Activated CD4-positive, alpha-beta T cell treated with anti-CD3 and anti-CD28 coated beads, Interleukin-2, amount 10 ng/mL, durations not matched to agents 24 days and 14 days (primary cell): ENCODE measurements around the gene SOD2. TPM values are rescaled to one million over a fixed set of nuclear protein-coding genes. Genes with fewer than 3 reads are reported as not detected.
"Not testable (repeated sequence)": the region's sequence is repeated elsewhere in the genome, so short reads cannot be mapped to it uniquely, and the experiment has no call there.

Experiments used
- DNase-seq: peaks from one replicate; pipeline ENCODE4 v3.0.0; 2022
- H3K27ac Mint-ChIP-seq: one replicate; pipeline ENCODE4 v1.8.0; 2022; ENCODE audit warnings: mild to moderate bottlenecking, mixed read lengths
- H3K27me3 Mint-ChIP-seq: one replicate; pipeline ENCODE4 v1.8.0; 2022; ENCODE audit warnings: mixed read lengths
- H3K36me3 Mint-ChIP-seq: one replicate; pipeline ENCODE4 v1.8.0; 2022; ENCODE audit warnings: low read depth, mild to moderate bottlenecking, mixed read lengths
- H3K4me1 Mint-ChIP-seq: one replicate; pipeline ENCODE4 v1.8.0; 2021; ENCODE audit warnings: mixed read lengths
- H3K4me3 Mint-ChIP-seq: one replicate; pipeline ENCODE4 v1.8.0; 2022; ENCODE audit warnings: mild to moderate bottlenecking, moderate library complexity, mixed read lengths
- H3K9me3 Mint-ChIP-seq: one replicate; pipeline ENCODE4 v1.8.0; 2021; ENCODE audit warnings: mixed read lengths
- intact Hi-C: fragments of 100-400 bp; cut with micrococcal nuclease; formaldehyde crosslinking; loops from one replicate; pipeline ENCODE4 v1.15.1; 2023
- total RNA-seq: library from RNA; stranded (reverse); gene quantifications from 2 replicates; pipeline ENCODE4 v1.2.3, GENCODE V29; 2022

SOD2 gene
- total RNA-seq, 1 donor from 2014 or later: 83.0 TPM

- intact Hi-C loops, H3K9me3 Mint-ChIP-seq, H3K27ac Mint-ChIP-seq, H3K4me3 Mint-ChIP-seq, H3K4me1 Mint-ChIP-seq, H3K36me3 Mint-ChIP-seq, DNase-seq: not testable (repeated sequence)
- H3K27me3 Mint-ChIP-seq: peaks cover 16% of the 10 kb centered on the region
Observed at GRCh38 chr6:159710603-159711002, 17.6 kb upstream of the SOD2 start.

- H3K27me3 Mint-ChIP-seq: peaks cover 6% of the 10 kb centered on the region
- H3K36me3 Mint-ChIP-seq: peaks cover 2% of the 10 kb centered on the region
- no peak overlapping the region for H3K4me3 Mint-ChIP-seq
- peaks cover 15% of the 10 kb centered on the region for H3K4me1 Mint-ChIP-seq
- H3K9me3 Mint-ChIP-seq: peaks cover 6% of the 10 kb centered on the region
- peak overlapping the region; percentile 71 for H3K27ac Mint-ChIP-seq
- intact Hi-C loops: no loop called here
- no peak for DNase-seq
Observed at GRCh38 chr6:159701413-159701999, 8.5 kb upstream of the SOD2 start.

GRCh38 chr6:159700970-159701369 lies 7.9 kb upstream of the SOD2 start:
- Mint-ChIP-seq H3K27ac (no peak overlapping the region), H3K27me3 (peaks cover 3% of the 10 kb centered on the region), H3K36me3 (peaks cover 2% of the 10 kb centered on the region), H3K9me3 (peaks cover 6% of the 10 kb centered on the region), H3K4me3 (no peak overlapping the region), H3K4me1 (peaks cover 16% of the 10 kb centered on the region)
- DNase-seq: no peak
- intact Hi-C loops: no loop called here

- Mint-ChIP-seq H3K4me3 (no peak overlapping the region), H3K27ac (no peak overlapping the region)
- intact Hi-C loops: no loop called here
Observed at GRCh38 chr6:159695984-159696383, 2.9 kb upstream of the SOD2 start.

GRCh38 chr6:159693894-159694545 lies 979 bp upstream of the SOD2 start:
- H3K4me1 Mint-ChIP-seq: peaks cover 39% of the 10 kb centered on the region
- no peaks in the 10 kb centered on the region for H3K9me3 Mint-ChIP-seq
- H3K36me3 Mint-ChIP-seq: peaks cover 17% of the 10 kb centered on the region

More at GRCh38 chr6:159695984-159696383, 2.9 kb upstream of the SOD2 start:
- peaks cover 38% of the 10 kb centered on the region for H3K4me1 Mint-ChIP-seq
- DNase-seq: peak; percentile 50
- peaks cover 14% of the 10 kb centered on the region for H3K36me3 Mint-ChIP-seq
- no peaks in the 10 kb centered on the region for H3K27me3 Mint-ChIP-seq
- H3K9me3 Mint-ChIP-seq: no peaks in the 10 kb centered on the region

GRCh38 chr6:159692303-159693127 lies 526 bp downstream of the SOD2 start:
- DNase-seq: peak; percentile 88
- no peaks in the 10 kb centered on the region for H3K27me3 Mint-ChIP-seq
- H3K9me3 Mint-ChIP-seq: no peaks in the 10 kb centered on the region
- peak overlapping the region; percentile 84 for H3K4me3 Mint-ChIP-seq
- peaks cover 48% of the 10 kb centered on the region for H3K4me1 Mint-ChIP-seq
- intact Hi-C loops: loop anchor here (1.0 to 5.0 kb wide), 5 partner anchors 35 to 770 kb away; partner anchors contain the start of gene WTAP
- peak overlapping the region; percentile 93 for H3K27ac Mint-ChIP-seq
- H3K36me3 Mint-ChIP-seq: peaks cover 26% of the 10 kb centered on the region

More at GRCh38 chr6:159693894-159694545, 979 bp upstream of the SOD2 start:
- Mint-ChIP-seq H3K27me3 (no peaks in the 10 kb centered on the region), H3K4me3 (peak overlapping the region; percentile 84), H3K27ac (peak overlapping the region; percentile 96)
- intact Hi-C loops: loop anchor here (1.0 to 5.0 kb wide), 5 partner anchors 33 to 769 kb away; partner anchors contain the start of gene WTAP
- peak; percentile 87 for DNase-seq

- intact Hi-C loops: loop anchor here (1.0 to 5.0 kb wide), 7 partner anchors 70 to 771 kb away; partner anchors contain the start of genes ACAT2, IGF2R and TCP1
- peak; percentile 72 for DNase-seq
- Mint-ChIP-seq H3K4me3 (peak overlapping the region; percentile 84), H3K27ac (peak overlapping the region; percentile 93), H3K27me3 (no peaks in the 10 kb centered on the region), H3K4me1 (peaks cover 50% of the 10 kb centered on the region), H3K9me3 (no peaks in the 10 kb centered on the region), H3K36me3 (peaks cover 28% of the 10 kb centered on the region)
Observed at GRCh38 chr6:159691963-159692287, 1.1 kb downstream of the SOD2 start.

- Mint-ChIP-seq H3K9me3 (no peaks in the 10 kb centered on the region), H3K4me1 (peaks cover 50% of the 10 kb centered on the region), H3K4me3 (peak overlapping the region; percentile 84), H3K27ac (peak overlapping the region; percentile 93), H3K36me3 (peaks cover 33% of the 10 kb centered on the region), H3K27me3 (no peaks in the 10 kb centered on the region)
- peak; percentile 82 for DNase-seq
- intact Hi-C loops: loop anchor here (1.0 to 5.0 kb wide), 5 partner anchors 71 to 321 kb away; partner anchors contain the start of genes ACAT2, IGF2R and TCP1
Observed at GRCh38 chr6:159691133-159691962, 1.7 kb downstream of the SOD2 start.

- not testable (repeated sequence) for H3K27ac Mint-ChIP-seq, H3K4me3 Mint-ChIP-seq, H3K27me3 Mint-ChIP-seq, DNase-seq, H3K9me3 Mint-ChIP-seq
- H3K4me1 Mint-ChIP-seq: peaks cover 51% of the 10 kb centered on the region
- peaks cover 41% of the 10 kb centered on the region for H3K36me3 Mint-ChIP-seq
- intact Hi-C loops: loop anchor here (2.0 to 5.0 kb wide), 3 partner anchors 162 to 322 kb away; partner anchors contain the start of gene IGF2R
Observed at GRCh38 chr6:159690135-159690534, 2.9 kb downstream of the SOD2 start.

GRCh38 chr6:159689001-159689400 lies 4.0 kb downstream of the SOD2 start:
- Mint-ChIP-seq H3K4me3 (no peak overlapping the region), H3K4me1 (peaks cover 44% of the 10 kb centered on the region), H3K9me3 (no peaks in the 10 kb centered on the region), H3K36me3 (peaks cover 45% of the 10 kb centered on the region), H3K27me3 (no peaks in the 10 kb centered on the region), H3K27ac (peak overlapping the region; percentile 23)
- DNase-seq: no peak
- intact Hi-C loops: no loop called here

- intact Hi-C loops: no loop called here
- Mint-ChIP-seq H3K4me3 (no peak overlapping the region), H3K4me1 (peaks cover 42% of the 10 kb centered on the region), H3K27me3 (no peaks in the 10 kb centered on the region), H3K36me3 (peaks cover 49% of the 10 kb centered on the region), H3K9me3 (no peaks in the 10 kb centered on the region), H3K27ac (peak overlapping the region; percentile 23)
- no peak for DNase-seq
Observed at GRCh38 chr6:159688266-159688905, 4.7 kb downstream of the SOD2 start.

GRCh38 chr6:159687341-159687740 lies 5.7 kb downstream of the SOD2 start:
- Mint-ChIP-seq H3K4me3 (no peak overlapping the region), H3K27me3 (no peaks in the 10 kb centered on the region), H3K27ac (no peak overlapping the region), H3K9me3 (no peaks in the 10 kb centered on the region), H3K4me1 (peaks cover 44% of the 10 kb centered on the region), H3K36me3 (peaks cover 50% of the 10 kb centered on the region)
- no peak for DNase-seq
- intact Hi-C loops: no loop called here

GRCh38 chr6:159686703-159687102 lies 6.3 kb downstream of the SOD2 start:
- peak overlapping the region; percentile 48 for H3K4me3 Mint-ChIP-seq
- DNase-seq: no peak
- peaks cover 40% of the 10 kb centered on the region for H3K4me1 Mint-ChIP-seq
- H3K36me3 Mint-ChIP-seq: peaks cover 50% of the 10 kb centered on the region
- H3K9me3 Mint-ChIP-seq: no peaks in the 10 kb centered on the region
- H3K27me3 Mint-ChIP-seq: no peaks in the 10 kb centered on the region
- intact Hi-C loops: no loop called here
- peak overlapping the region; percentile 55 for H3K27ac Mint-ChIP-seq
